SHP77 treated with DMSO at 0.1 percent for 48 hours (cell line): ENCODE data around the gene AHCY.
"Not testable (repeated sequence)": the region's sequence is repeated elsewhere in the genome, so short reads cannot be mapped to it uniquely, and the experiment has no call there.

ENCODE experiments used
- DNase-seq: peaks from one replicate; lab custom pipeline; 2025; lab: John Stamatoyannopoulos, UW

The AHCY gene

GRCh38 chr20:34296468-34296867 is 6.7 kb downstream of the AHCY start:
- no peak for DNase-seq

- DNase-seq = no peak
These were observed 7.9 kb downstream of the AHCY start for GRCh38 chr20:34295284-34295683.

GRCh38 chr20:34294563-34294962 is 8.6 kb downstream of the AHCY start:
- no peak for DNase-seq

DNA sequence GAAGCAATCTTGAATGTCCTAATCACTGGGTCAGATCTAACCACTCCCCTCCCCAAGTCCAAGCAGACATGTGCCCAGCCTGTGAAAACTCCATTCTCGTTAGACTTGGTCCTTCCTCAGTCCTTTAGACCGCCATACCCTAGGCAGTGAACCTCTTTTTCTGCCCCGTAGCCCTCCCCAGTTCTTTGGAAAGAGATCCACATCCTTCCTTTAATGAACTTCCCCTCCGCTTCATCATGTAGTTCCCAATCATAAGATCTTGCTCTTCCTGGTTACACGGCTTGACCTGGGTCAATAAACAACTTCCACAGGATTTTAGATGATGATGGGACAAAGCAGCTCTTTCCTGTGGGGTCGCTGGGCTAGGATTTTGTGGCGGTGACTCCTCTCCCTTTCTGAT is 9.6 kb downstream of the AHCY start:
- DNase-seq = no peak

DNA sequence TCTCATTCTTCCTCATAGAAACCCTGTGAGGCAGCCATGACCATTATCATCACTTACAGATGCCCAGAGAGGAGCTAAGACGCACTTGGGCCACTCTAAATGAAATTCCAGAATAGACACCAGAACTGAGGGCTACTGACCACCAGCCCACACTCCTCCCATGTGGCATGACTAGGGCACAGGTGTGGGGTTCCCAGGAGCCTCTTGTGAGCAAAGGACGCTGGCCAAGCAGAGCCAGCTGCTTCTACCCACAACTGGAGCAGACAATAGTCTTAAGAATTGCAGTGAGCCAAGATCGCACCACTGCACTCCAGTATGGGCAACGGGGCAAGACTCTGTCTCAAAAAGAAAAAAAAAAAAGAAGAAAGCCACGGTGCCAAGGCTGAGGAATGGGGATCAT is 10.0 kb downstream of the AHCY start:
- DNase-seq = no peak

DNA sequence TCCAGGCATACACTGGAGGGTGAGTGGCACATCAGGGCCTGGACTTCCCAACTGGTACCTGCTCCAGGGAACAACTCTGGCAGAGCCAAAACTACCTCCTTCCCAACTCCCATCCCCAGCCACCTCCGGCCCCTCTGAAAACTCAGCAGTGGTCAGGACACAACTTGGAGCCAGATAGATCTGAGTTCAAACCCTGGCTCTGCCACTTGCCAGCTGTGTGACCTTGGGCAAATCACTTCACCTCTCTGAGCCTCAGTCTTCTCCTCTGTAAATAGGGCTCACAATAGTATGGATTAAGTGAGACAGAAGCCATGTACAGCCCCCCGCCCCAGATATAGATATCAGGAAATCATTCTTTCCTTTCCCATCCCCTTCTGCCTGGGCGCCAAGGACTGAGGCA is 10.7 kb downstream of the AHCY start:
- DNase-seq = no peak

GRCh38 chr20:34290471-34290870 is 12.7 kb downstream of the AHCY start:
- no peak for DNase-seq

DNA sequence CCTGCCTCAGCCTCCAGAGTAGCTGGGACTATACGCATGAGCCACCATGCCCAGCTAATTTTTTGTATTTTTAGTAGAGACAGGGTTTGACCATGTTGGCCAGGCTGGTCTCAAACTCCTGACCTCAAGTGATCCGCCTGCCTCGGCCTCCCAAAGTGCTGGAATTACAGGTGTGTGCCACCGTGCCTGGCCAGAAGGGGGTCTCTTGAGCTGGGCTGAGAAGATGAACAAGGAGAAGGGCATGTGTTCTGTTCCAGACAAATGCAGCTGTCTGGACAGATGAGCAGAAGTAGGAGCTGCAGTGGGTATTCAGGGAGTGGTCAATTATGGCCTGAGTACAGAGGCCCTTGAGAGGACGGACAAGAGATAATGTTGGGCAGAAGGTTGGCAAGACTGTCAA is 15.7 kb downstream of the AHCY start:
- not testable (repeated sequence) for DNase-seq

- no peak for DNase-seq
These were observed 17.7 kb downstream of the AHCY start for GRCh38 chr20:34285450-34285849.

- DNase-seq = no peak
These were observed 19.3 kb downstream of the AHCY start for GRCh38 chr20:34283844-34284243.

DNA sequence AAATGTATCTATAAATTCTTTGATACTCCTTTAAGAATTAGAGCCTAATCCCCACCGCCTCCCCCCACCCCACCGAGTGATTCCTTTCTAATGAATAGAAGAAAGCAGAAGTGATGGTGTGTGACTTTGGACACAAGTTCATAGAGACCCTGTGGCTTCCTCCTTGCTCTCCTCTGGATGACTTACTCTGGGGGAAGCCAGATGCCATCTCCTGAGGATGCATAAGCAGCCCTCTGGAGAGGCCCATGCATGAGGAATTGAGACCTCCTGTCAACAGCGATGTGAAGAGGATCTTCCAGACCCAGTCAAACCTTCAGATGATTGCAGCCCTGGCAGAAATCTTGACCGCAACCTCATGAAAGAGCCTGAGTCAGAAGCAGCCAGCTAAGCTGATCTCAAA is 21.1 kb downstream of the AHCY start:
- DNase-seq = no peak

GRCh38 chr20:34281177-34281576 is 22.0 kb downstream of the AHCY start:
- DNase-seq = no peak

GRCh38 chr20:34274694-34275093 is 28.5 kb downstream of the AHCY start:
- no peak for DNase-seq

DNA sequence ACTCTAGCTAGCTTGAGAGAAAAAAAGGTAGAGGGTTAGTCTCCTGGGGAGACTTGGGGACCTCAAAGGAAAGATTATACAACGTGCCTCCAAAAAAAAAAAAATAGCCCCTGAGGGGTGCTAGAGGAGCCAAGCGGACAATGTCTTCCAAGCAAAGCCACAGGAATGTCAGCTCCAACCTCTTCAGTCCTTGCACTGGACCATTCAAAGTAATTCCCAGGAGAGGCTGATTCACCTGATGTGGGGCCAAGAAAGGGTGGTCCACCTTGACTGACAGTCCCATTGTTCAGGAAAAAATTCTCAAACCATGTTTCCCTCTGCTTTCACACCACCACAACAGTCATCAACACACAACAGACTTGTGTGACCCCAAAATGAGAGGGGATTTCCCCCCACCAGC is 31.2 kb downstream of the AHCY start:
- DNase-seq = no peak

GRCh38 chr20:34269996-34270627 is 33.0 kb downstream of the AHCY start:
- no peak for DNase-seq

DNA sequence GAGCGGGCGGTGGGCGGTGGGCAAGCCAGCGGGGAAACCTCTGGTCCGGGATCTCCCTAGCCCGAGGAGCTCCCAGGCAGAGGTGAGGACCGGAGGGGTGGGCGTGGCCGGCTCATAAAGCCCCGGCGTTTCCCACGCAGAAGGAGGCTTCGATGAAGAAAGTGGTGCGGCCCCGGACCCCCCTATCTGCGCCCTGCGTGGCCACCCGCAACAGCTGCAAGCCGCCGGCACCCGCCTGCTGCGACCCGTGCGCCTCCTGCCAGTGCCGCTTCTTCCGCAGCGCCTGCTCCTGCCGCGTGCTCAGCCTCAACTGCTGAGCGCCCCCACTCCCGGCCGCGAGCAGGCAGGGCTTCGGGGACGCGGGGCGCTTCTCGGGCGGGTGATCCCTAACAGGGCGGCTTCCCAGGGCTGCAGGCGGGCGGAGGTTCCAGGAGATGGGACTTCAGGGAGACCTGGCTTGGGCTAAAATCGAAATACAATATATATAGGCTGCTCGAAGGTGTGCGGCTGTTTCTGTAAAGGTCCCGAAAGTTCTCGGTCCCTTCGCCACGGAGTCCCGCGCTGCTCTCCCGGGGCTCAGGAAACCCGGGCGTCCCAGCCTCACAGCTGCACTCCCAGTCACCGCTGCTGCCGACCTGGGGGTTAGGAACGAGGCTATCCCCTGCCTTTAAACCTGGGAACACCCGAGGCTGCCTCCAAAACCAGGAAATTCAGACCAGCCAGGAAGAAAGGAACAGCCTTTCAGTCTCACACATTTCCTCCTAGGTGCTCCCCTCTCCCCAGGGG is 34.1 kb downstream of the AHCY start:
- no peak for DNase-seq

GRCh38 chr20:34268145-34268544 is 35.0 kb downstream of the AHCY start:
- DNase-seq = no peak

GRCh38 chr20:34264141-34264540 is 39.0 kb downstream of the AHCY start:
- DNase-seq = no peak

DNA sequence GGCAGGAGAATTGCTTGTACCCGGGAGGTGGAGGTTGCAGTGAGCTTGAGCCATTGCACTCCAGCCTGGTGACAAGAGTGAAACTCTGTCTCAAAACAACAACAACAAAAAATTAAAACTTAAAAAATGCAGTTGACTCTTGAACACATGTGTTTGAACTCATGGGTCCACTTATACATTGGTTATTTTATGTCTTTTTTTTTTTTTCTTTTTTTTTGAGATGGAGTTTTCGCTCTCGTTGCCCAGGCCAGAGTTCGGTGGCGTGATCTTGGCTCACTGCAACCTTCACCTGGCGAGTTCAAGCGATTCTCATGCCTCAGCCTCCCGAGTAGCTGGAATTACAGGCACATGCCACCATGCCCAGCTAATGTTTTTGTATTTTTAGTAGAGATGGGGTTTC is 39.7 kb downstream of the AHCY start:
- not testable (repeated sequence) for DNase-seq

- DNase-seq = no peak
These were observed 40.5 kb downstream of the AHCY start for GRCh38 chr20:34262488-34263288.

DNA sequence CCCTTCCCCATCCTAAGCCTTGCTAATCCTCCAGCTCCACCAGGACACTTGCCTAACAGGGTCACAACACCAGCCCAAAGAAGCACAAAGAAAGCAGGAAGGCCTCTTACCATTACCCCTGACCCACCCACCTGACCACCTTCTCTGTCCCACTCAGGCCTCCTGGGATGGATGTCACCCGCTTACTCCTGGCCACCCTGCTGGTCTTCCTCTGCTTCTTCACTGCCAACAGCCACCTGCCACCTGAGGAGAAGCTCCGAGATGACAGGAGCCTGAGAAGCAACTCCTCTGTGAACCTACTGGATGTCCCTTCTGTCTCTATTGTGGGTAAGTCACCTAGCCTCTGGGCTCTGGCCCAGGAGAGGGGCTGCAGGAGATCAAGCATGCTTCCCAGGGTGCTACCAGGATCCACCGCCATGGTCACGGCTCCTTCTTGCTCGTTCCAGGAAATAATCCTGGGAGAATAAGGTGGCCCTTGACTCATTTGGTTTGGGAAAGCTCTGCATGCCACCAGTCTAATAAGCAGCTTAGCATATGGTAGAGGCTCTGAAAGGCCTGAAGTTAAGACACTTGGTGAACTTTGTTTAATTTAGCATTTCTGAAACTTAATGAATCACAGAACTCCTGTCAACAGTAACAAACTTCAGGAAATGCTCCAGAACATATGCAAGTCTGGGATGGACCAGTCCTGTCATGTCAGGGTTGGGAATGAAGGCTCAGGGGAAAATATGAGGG is 42.8 kb downstream of the AHCY start:
- no peak for DNase-seq

DNA sequence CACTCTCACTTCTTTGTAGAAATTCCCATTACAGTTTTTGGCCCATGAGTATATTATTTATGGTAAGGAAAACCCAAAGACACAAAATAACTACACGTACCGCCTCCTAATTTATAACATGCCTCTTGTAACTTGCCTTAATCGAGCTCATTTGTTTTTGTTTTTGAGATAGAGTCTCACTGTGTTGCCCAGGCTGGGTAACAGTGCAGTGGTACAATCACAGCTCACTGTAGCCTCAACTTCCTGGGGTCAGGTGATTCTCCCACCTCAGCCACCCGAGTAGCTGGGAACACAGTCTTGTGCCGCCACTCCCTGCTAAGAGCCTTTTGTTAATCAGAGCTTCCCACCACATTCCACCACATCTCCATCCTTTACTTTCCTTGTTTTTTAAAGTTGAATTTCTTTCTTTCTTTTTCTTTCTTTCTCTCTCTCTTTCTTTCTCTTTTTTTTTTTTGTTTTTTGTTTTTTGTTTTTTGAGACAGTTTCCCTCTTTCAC is 46.5 kb downstream of the AHCY start:
- no peak for DNase-seq
